D721Med (cell line): ENCODE results near the gene CRNKL1.

ENCODE experiments used
- DNase-seq: peaks from one replicate; pipeline ENCODE4 v3.0.0; 2011; ENCODE audit warnings: low spot score; ENCODE audit not compliant: insufficient read length
- FAIRE-seq: peaks from 2 replicates; lab custom pipeline; 2011; peaks lifted over from hg19 to GRCh38; lab: Jason Lieb, UNC
- TF ChIP-seq, protein P1 (sequence below): IDR thresholded peaks from 2 replicates; pipeline ENCODE4 v1.5.1; 2012; ENCODE audit warnings: mild to moderate bottlenecking, control low read depth; ENCODE audit not compliant: insufficient read depth; ENCODE audit errors: missing control alignments

Gene CRNKL1

DNA sequence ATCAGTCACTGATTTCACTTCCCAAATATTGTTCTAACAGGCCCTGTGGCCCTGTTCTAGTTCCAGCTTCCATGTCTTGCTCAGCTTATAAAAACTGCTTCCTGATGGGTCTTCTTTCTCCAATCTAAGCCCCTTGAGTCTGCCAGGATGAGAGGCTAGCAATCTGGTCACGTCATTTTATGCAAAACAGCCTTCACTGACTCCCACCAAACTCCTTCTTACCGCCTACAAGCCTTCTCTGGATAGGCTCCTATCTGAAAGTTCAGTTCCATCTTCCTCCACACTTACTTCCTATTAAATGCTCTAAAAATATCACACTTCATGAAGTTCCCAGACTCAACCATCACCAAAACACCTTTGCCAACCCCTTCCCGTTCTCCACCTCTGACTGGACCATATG lies 15.5 kb downstream of the CRNKL1 start:
- FAIRE-seq, result no peak

DNA sequence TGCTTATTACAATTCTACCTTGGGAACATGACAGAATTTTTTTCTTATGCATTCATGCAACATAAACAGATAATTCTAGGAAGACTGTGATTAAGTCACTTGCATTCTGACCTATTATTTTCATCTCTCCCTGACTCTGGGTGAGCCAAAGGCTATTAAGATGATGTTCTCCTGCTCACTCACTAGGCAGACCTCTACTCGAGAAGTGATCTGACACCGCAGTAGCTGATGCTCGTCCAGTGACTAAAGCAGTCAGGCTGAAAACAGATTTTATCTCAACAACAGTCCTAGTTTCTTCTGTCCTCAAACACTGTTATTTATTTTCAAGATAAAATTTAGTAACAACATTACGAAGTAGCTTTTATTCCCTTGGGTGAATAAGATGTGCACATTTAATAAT lies 17.8 kb downstream of the CRNKL1 start:
- FAIRE-seq (no peak), DNase-seq (no peak)
- TF ChIP-seq, protein P1, sequence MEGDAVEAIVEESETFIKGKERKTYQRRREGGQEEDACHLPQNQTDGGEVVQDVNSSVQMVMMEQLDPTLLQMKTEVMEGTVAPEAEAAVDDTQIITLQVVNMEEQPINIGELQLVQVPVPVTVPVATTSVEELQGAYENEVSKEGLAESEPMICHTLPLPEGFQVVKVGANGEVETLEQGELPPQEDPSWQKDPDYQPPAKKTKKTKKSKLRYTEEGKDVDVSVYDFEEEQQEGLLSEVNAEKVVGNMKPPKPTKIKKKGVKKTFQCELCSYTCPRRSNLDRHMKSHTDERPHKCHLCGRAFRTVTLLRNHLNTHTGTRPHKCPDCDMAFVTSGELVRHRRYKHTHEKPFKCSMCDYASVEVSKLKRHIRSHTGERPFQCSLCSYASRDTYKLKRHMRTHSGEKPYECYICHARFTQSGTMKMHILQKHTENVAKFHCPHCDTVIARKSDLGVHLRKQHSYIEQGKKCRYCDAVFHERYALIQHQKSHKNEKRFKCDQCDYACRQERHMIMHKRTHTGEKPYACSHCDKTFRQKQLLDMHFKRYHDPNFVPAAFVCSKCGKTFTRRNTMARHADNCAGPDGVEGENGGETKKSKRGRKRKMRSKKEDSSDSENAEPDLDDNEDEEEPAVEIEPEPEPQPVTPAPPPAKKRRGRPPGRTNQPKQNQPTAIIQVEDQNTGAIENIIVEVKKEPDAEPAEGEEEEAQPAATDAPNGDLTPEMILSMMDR, result no peak

More for the DNA sequence above, 15.5 kb downstream of the CRNKL1 start:
- no peak for DNase-seq
- TF ChIP-seq, protein P1, result no peak

DNA sequence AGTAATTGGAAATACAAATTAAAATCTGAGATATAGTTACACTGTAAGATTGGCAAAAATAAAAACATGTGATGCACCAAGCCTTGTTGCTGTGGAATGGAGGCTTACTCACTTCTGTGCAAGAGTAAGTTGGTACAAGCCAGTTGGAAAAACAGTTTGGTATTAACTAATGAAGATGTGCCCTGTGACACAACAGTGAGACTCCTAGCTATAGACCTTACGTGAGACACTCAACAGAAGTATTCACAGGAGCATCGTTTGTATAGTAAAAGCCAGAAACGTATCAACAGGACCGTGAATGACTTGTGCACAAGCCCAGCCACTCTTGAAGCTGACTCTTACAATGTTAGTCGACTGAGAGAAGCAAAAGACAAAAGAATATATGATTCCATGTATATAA lies 20.5 kb downstream of the CRNKL1 start:
- DNase-seq (no peak), FAIRE-seq (no peak)
- TF ChIP-seq, protein P1, result no peak

DNA sequence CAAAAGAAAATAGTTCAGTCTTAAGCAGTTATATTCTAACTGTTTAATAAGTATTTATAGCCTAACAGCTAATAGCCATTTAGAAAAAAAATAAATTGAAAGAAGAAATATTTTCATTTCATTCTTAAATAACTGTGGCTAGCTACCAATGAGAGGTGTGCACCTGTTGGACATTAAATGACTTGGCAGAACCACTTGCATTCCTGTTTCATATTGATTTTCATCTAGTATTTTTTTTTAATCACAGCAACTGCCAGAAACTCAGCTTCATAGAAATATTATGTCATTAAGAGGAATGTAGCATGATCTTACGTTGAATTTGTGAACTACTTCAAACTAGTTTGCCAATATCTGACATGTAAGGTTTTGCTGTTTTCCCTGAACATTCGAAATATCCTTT lies 25.0 kb downstream of the CRNKL1 start:
- no peak for FAIRE-seq
- no peak for DNase-seq
- TF ChIP-seq, protein P1, result no peak

DNA sequence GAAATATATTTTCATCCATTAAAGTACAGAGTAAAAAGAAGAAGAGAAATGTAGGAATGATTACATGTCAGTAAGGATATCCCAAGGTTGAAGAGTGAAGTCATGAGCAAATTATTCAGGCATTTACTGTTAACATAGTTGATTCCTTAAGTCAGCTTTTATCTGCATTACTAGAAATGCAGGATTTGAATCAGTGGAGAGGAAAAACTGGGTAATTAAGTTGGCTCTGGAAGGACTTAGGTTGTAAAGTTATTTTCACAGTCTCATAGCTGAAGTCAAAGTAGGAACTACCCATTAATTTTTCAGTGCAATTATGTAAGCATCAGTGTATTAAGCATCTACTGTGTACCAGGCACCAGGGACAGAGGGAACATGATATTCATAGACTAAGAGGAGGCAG lies 27.3 kb downstream of the CRNKL1 start:
- TF ChIP-seq, protein P1, result no peak
- no peak for DNase-seq
- no peak for FAIRE-seq

DNA sequence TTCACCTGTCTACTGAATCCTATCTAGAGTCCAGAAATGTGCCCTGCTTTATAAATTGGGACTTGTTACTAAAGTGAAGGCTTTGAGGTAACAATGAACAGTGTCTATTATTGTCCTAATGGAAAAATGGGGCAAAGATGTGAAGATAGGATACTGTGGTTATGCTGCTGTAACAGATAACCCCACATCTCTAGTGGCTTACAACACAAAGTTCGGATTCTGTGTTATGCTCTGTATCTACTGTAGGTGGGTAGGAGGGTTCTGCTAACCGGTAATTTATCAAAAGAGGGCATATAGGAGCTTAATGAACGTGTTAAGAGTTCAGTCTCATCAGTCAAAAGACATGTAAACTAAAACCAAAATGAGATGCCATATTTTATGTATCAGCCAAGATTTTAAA lies 28.9 kb downstream of the CRNKL1 start:
- DNase-seq (no peak), FAIRE-seq (no peak)
- TF ChIP-seq, protein P1, result no peak

DNA sequence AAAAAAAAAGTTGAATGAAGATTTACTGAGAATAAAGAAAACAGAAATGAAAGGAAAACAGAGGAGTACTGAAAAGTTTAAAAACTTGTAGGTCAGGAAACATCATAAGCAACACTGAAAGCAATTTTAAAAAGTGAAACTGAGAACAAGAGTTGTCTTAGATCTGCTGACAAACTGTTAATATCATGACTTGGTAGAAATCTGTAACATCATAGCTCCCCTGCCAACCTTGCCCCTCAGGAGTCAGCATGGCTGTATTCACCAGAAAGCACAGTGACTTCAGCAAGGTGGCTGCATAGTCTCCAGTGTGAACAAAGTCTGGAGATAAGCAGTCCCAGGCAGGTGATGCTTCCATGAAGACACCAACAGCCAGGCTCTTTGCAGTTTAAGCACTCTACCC lies 29.8 kb downstream of the CRNKL1 start:
- DNase-seq, result no peak
- TF ChIP-seq, protein P1, result no peak
- FAIRE-seq, result no peak
